Measurements from ENCODE around the gene RNF187. TPM values are rescaled to one million over a fixed set of nuclear protein-coding genes. Genes with fewer than 3 reads are reported as not detected.

RNF187 gene
- total and polyA plus RNA-seq, 2 donors from 2014 or later: 85.2 to 137 TPM

- H3K27me3 ChIP-seq (ENCODE audit: control insufficient read depth, insufficient read depth, low read length): no peaks in the 10 kb centered on the region
- no peak for DNase-seq
- H3K36me3 ChIP-seq (ENCODE audit: control insufficient read depth in 2 of 3, insufficient read depth in 3 of 3, low read length in 3 of 3): peaks cover 0 to 38% (median 12%) of the 10 kb centered on the region in 3 donors
- TF ChIP-seq CTCF (IDR thresholded peaks at IDR 0.05; ENCODE audit: borderline replicate concordance, extremely low read depth, insufficient read depth): no peak
- intact Hi-C loops (cut with DNase I): no loop called here
- no peak overlapping the region for H3K9ac ChIP-seq (ENCODE audit: low read length in 3 of 3)
- H3K9me3 ChIP-seq (ENCODE audit: control insufficient read depth in 2 of 3, insufficient read depth in 1 of 3, low read length in 3 of 3): no peaks in the 10 kb centered on the region
- peaks cover 0 to 10% (median 0%) of the 10 kb centered on the region in 3 donors for H3K4me1 ChIP-seq (ENCODE audit: control insufficient read depth in 2 of 3, insufficient read depth in 2 of 3, low read depth in 1 of 3, low read length in 3 of 3)
- H3K4me3 ChIP-seq (ENCODE audit: low read length in 3 of 3): no peak overlapping the region
- H3K27ac ChIP-seq (ENCODE audit: low read depth in 2 of 2, low read length in 2 of 2): no peak overlapping the region
- FAIRE-seq: no peak
These were observed 6.2 kb downstream of the RNF187 start for GRCh38 chr1:228493141-228494043.

GRCh38 chr1:228494044-228494353 lies 6.8 kb downstream of the RNF187 start:
- Histone ChIP-seq H3K9me3 (ENCODE audit: control insufficient read depth in 2 of 3, insufficient read depth in 1 of 3, low read length in 3 of 3) (no peaks in the 10 kb centered on the region), H3K4me3 (ENCODE audit: low read length in 3 of 3) (no peak overlapping the region), H3K27ac (ENCODE audit: low read depth in 2 of 2, low read length in 2 of 2) (no peak overlapping the region), H3K36me3 (ENCODE audit: control insufficient read depth in 2 of 3, insufficient read depth in 3 of 3, low read length in 3 of 3) (peaks cover 0 to 38% (median 12%) of the 10 kb centered on the region in 3 donors), H3K9ac (ENCODE audit: low read length in 3 of 3) (no peak overlapping the region), H3K27me3 (ENCODE audit: control insufficient read depth, insufficient read depth, low read length) (no peaks in the 10 kb centered on the region), H3K4me1 (ENCODE audit: control insufficient read depth in 2 of 3, insufficient read depth in 2 of 3, low read depth in 1 of 3, low read length in 3 of 3) (peaks cover 0 to 4% (median 0%) of the 10 kb centered on the region in 3 donors)
- DNase-seq (no peak), FAIRE-seq (no peak)
- intact Hi-C loops (cut with DNase I): no loop called here
- no peak for TF ChIP-seq CTCF (IDR thresholded peaks at IDR 0.05; ENCODE audit: borderline replicate concordance, extremely low read depth, insufficient read depth)

- no peak for FAIRE-seq
These were observed 7.2 kb downstream of the RNF187 start for GRCh38 chr1:228494391-228494790.

More at GRCh38 chr1:228494391-228494790, 7.2 kb downstream of the RNF187 start:
- intact Hi-C loops (cut with DNase I): no loop called here
- no peak for TF ChIP-seq CTCF (IDR thresholded peaks at IDR 0.05; ENCODE audit: borderline replicate concordance, extremely low read depth, insufficient read depth)
- peaks cover 0 to 38% (median 12%) of the 10 kb centered on the region in 3 donors for H3K36me3 ChIP-seq (ENCODE audit: control insufficient read depth in 2 of 3, insufficient read depth in 3 of 3, low read length in 3 of 3)
- H3K27me3 ChIP-seq (ENCODE audit: control insufficient read depth, insufficient read depth, low read length): no peaks in the 10 kb centered on the region
- no peak overlapping the region for H3K9ac ChIP-seq (ENCODE audit: low read length in 3 of 3)
- no peaks in the 10 kb centered on the region for H3K9me3 ChIP-seq (ENCODE audit: control insufficient read depth in 2 of 3, insufficient read depth in 1 of 3, low read length in 3 of 3)
- no peak for DNase-seq
- H3K27ac ChIP-seq (ENCODE audit: low read depth in 2 of 2, low read length in 2 of 2): no peak overlapping the region
- peaks cover 0 to 4% (median 0%) of the 10 kb centered on the region in 3 donors for H3K4me1 ChIP-seq (ENCODE audit: control insufficient read depth in 2 of 3, insufficient read depth in 2 of 3, low read depth in 1 of 3, low read length in 3 of 3)
- H3K4me3 ChIP-seq (ENCODE audit: low read length in 3 of 3): no peak overlapping the region
